HCT116 (cell line): ENCODE results near the gene ERBB4. TPM values are rescaled to one million over a fixed set of nuclear protein-coding genes. Genes with fewer than 3 reads are reported as not detected.
A peak's percentile ranks its signal among the peaks of the same experiment; 100 is the strongest.

Source experiments
- ATAC-seq: fragments of 200-7000 bp; cut with Tn5 transposase; 2 replicates; pipeline ENCODE4 v1.9.1; 2020; ENCODE audit warnings: mild to moderate bottlenecking, moderate library complexity
- BruUV-seq: library from RNA; stranded (reverse); fragments of 400-500 nt; replicated peaks from 2 replicates; lab custom pipeline; 2021; lab: Mats Ljungman, UMichigan
- CTCF ChIA-PET: fragments of 300-600 bp; sonication (Branson Sonifier 250); formaldehyde crosslinking; loops from one replicate; lab custom pipeline; 2021; ENCODE audit warnings: antibody characterized with exemption; lab: Charles Lee
- POLR2A ChIA-PET: fragments of 300-600, 350-600 bp; sonication (Branson Sonifier 250); formaldehyde crosslinking; loops from one replicate; lab custom pipeline; 2021; ENCODE audit warnings: antibody characterized with exemption; lab: Charles Lee
- RAD21 ChIA-PET, 2 experiments: fragments of 300-600 bp; sonication (Branson Sonifier 250); formaldehyde crosslinking; loops; one replicate each; lab custom pipeline; 2023; ENCODE audit warnings: low total read pairs in 2 of 2; ENCODE audit not compliant: uncharacterized antibody in 2 of 2, unreplicated experiment in 2 of 2, low non-redundant PET in 1 of 2; lab: Charles Lee
- DNase-seq: peaks from one replicate; pipeline ENCODE4 v3.0.0-alpha.2; 2010; ENCODE audit warnings: low read depth, low spot score
- H2AFZ ChIP-seq: fragments of 200-600 bp; shearing (Covaris generic), sonication (generic); 2 replicates; pipeline ENCODE4 v1.6.1; 2017; ENCODE audit warnings: low read depth, mixed run types, mixed read lengths, antibody characterized with exemption, low read length; ENCODE audit not compliant: poor library complexity, severe bottlenecking
- H3K27ac ChIP-seq: 2 replicates; pipeline ENCODE4 v1.5.1; 2012; ENCODE audit warnings: low read depth, low read length
- H3K27me3 ChIP-seq: fragments of 200-600 bp; sonication (generic); 2 replicates; pipeline ENCODE4 v1.6.1; 2016; ENCODE audit warnings: mixed run types, low read length, mixed read lengths; ENCODE audit not compliant: insufficient read depth
- H3K36me3 ChIP-seq, 2 experiments: fragments of 200-500 bp in 1 of 2; fragments of 200-600 bp in 1 of 2; sonication (Bioruptor generic) in 1 of 2; sonication (generic) in 1 of 2; 2 replicates each; pipeline versions ENCODE4 v1.5.1 to v1.6.1; 2014 to 2016; ENCODE audit warnings: low read length in 2 of 2, inconsistent platforms in 1 of 2, mixed read lengths in 1 of 2, mixed run types in 1 of 2; ENCODE audit not compliant: insufficient read depth in 2 of 2, control insufficient read depth in 1 of 2
- H3K4me1 ChIP-seq, 2 experiments: fragments of 200-600 bp in 1 of 2; sonication (generic) in 1 of 2; 2 replicates each; pipeline versions ENCODE4 v1.5.1 to v1.6.1; 2012 to 2017; ENCODE audit warnings: low read length in 2 of 2, inconsistent platforms in 1 of 2, mild to moderate bottlenecking in 1 of 2, mixed read lengths in 1 of 2, mixed run types in 1 of 2, moderate library complexity in 1 of 2; ENCODE audit not compliant: insufficient read depth in 2 of 2, control insufficient read depth in 1 of 2
- H3K4me2 ChIP-seq: fragments of 200-600 bp; sonication (generic); 2 replicates; pipeline ENCODE4 v1.6.1; 2017; ENCODE audit warnings: mixed run types, low read length, mixed read lengths
- H3K4me3 ChIP-seq, 2 experiments: fragments of 200-600 bp in 1 of 2; sonication (generic) in 1 of 2; replicated peaks in 1 of 2; 2 replicates each; pipeline ENCODE4 v1.5.1; 2011 to 2016; ENCODE audit warnings: low read length in 2 of 2, control low read depth in 1 of 2, low read depth in 1 of 2, mild to moderate bottlenecking in 1 of 2, mixed read lengths in 1 of 2, mixed run types in 1 of 2
- H3K79me2 ChIP-seq: fragments of 200-600 bp; sonication (generic); 2 replicates; pipeline ENCODE4 v1.6.1; 2017; ENCODE audit warnings: mild to moderate bottlenecking, mixed run types, low read length, moderate library complexity, mixed read lengths; ENCODE audit not compliant: insufficient read depth
- H3K9ac ChIP-seq: fragments of 200-600 bp; sonication (generic); 2 replicates; pipeline ENCODE4 v1.6.1; 2016; ENCODE audit warnings: low read length, mixed read lengths
- H3K9me2 ChIP-seq: fragments of 200-600 bp; sonication (generic), shearing (Covaris generic); 2 replicates; pipeline ENCODE4 v1.6.1; 2017; ENCODE audit warnings: mixed run types, mild to moderate bottlenecking, moderate library complexity; ENCODE audit not compliant: insufficient read depth
- H3K9me3 ChIP-seq, 2 experiments: fragments of 200-500 bp in 1 of 2; fragments of 200-600 bp in 1 of 2; sonication (Bioruptor generic) in 1 of 2; sonication (generic) in 1 of 2; 2 replicates each; pipeline ENCODE4 v1.6.1; 2014 to 2017; ENCODE audit warnings: low read length in 2 of 2, mixed read lengths in 2 of 2, inconsistent platforms in 1 of 2, low read depth in 1 of 2, mild to moderate bottlenecking in 1 of 2, mixed run types in 1 of 2, moderate library complexity in 1 of 2; ENCODE audit not compliant: control insufficient read depth in 1 of 2, insufficient read depth in 1 of 2
- H4K20me1 ChIP-seq: fragments of 200-600 bp; sonication (generic), shearing (Covaris generic); 2 replicates; pipeline ENCODE4 v1.6.1; 2017; ENCODE audit warnings: mixed run types, mild to moderate bottlenecking, moderate library complexity; ENCODE audit not compliant: insufficient read depth
- ATF3 ChIP-seq: IDR thresholded peaks from 2 replicates; pipeline ENCODE4 v1.6.1; 2012
- CBX3 ChIP-seq: IDR thresholded peaks from 2 replicates; pipeline ENCODE4 v1.6.1; 2012; ENCODE audit warnings: low read depth
- CEBPB ChIP-seq: IDR thresholded peaks from 2 replicates; pipeline ENCODE4 v1.6.1; 2012; ENCODE audit warnings: low read depth
- EGR1 ChIP-seq: IDR thresholded peaks from 2 replicates; pipeline ENCODE4 v1.6.1; 2012; ENCODE audit warnings: low read depth
- ELF1 ChIP-seq: IDR thresholded peaks from 2 replicates; pipeline ENCODE4 v1.6.1; 2012; ENCODE audit warnings: low read depth, borderline replicate concordance
- EZH2 ChIP-seq: fragments of 200-600 bp; sonication (generic); IDR thresholded peaks from 2 replicates; pipeline ENCODE4 v1.6.1; 2017; ENCODE audit warnings: antibody characterized with exemption, mixed run types
- EZH2phosphoT487 ChIP-seq: fragments of 200-600 bp; IDR thresholded peaks from 2 replicates; pipeline ENCODE4 v1.6.1; 2018; ENCODE audit warnings: antibody characterized with exemption, borderline replicate concordance
- POLR2A ChIP-seq: IDR thresholded peaks from 2 replicates; pipeline ENCODE4 v1.7.0; 2011; ENCODE audit warnings: borderline replicate concordance; ENCODE audit not compliant: insufficient read depth, insufficient read length; ENCODE audit errors: extremely low read depth
- POLR2AphosphoS5 ChIP-seq: IDR thresholded peaks from 2 replicates; pipeline ENCODE4 v1.6.1; 2011; ENCODE audit warnings: mild to moderate bottlenecking, low read depth, low read length, moderate library complexity
- RAD21 ChIP-seq: IDR thresholded peaks from 2 replicates; pipeline ENCODE4 v1.6.1; 2012; ENCODE audit warnings: low read depth, mild to moderate bottlenecking
- SP1 ChIP-seq: IDR thresholded peaks from 2 replicates; pipeline ENCODE4 v1.6.1; 2012; ENCODE audit warnings: low read depth
- SRF ChIP-seq: IDR thresholded peaks from 2 replicates; pipeline ENCODE4 v1.6.1; 2012; ENCODE audit warnings: low read depth
- YY1 ChIP-seq: IDR thresholded peaks from 2 replicates; pipeline ENCODE4 v1.6.1; 2011; ENCODE audit warnings: low read length, low read depth, moderate library complexity, mild to moderate bottlenecking; ENCODE audit not compliant: insufficient replicate concordance; ENCODE audit errors: extremely low read depth
- ZBTB33 ChIP-seq: IDR thresholded peaks from 2 replicates; pipeline ENCODE4 v1.6.1; 2011; ENCODE audit warnings: mild to moderate bottlenecking, low read length, moderate library complexity; ENCODE audit not compliant: insufficient replicate concordance; ENCODE audit errors: extremely low read depth
- ZFX ChIP-seq: fragments of 450-650 bp; IDR thresholded peaks from 2 replicates; pipeline ENCODE4 v1.6.1; 2017
- ZNF274 ChIP-seq: fragments of 200-500 bp; sonication (Bioruptor generic); IDR thresholded peaks from 2 replicates; pipeline ENCODE4 v1.6.1; 2014; ENCODE audit warnings: mild to moderate bottlenecking, low read depth, low read length, inconsistent platforms
- intact Hi-C: fragments of 100-400 bp; cut with micrococcal nuclease; formaldehyde crosslinking; loops from 2 replicates; pipeline ENCODE4 v1.10.0; 2022
- total RNA-seq: library from RNA; stranded (reverse); gene quantifications from one replicate; pipeline ENCODE4 v1.2.1, GENCODE V29; 2021; ENCODE audit not compliant: unreplicated experiment

Gene ERBB4
- total RNA-seq, 1 experiment from 2014 or later, result 0.10 TPM

- Histone ChIP-seq H3K27ac (no peak overlapping the region), H2AFZ (no peak overlapping the region), H3K9ac (no peak overlapping the region), H3K4me3 (no peak overlapping the region), H3K36me3 (no peaks in the 10 kb centered on the region)
- POLR2A ChIA-PET, result no interaction called here
- TF ChIP-seq CEBPB (no peak), EGR1 (no peak), EZH2 (no peak), POLR2AphosphoS5 (no peak), ELF1 (no peak), ZBTB33 (no peak), SP1 (no peak)
- TF ChIP-seq, all 23 proteins: peak for 0
- Histone ChIP-seq H4K20me1 (no peaks in the 10 kb centered on the region), H3K27me3 (no peaks in the 10 kb centered on the region), H3K9me3 (no peaks in the 10 kb centered on the region), H3K4me1 (no peaks in the 10 kb centered on the region), H3K9me2 (no peaks in the 10 kb centered on the region), H3K4me2 (no peak overlapping the region), H3K79me2 (no peaks in the 10 kb centered on the region)
- CTCF ChIA-PET, result no interaction called here
- BruUV-seq, result no TSS peak
- DNase-seq, result no peak
- intact Hi-C loops, result no loop called here
- ATAC-seq, result no peak
- RAD21 ChIA-PET, result no interaction called here
Observed at GRCh38 chr2:212033888-212034287, 504.7 kb downstream of the ERBB4 start.

GRCh38 chr2:212032536-212033219 is 505.9 kb downstream of the ERBB4 start:
- DNase-seq (no peak), ATAC-seq (no peak)
- CTCF ChIA-PET, result interaction anchor here (1.0 kb wide), 1 partner anchor 28 kb away, joined by 3 read pairs; no protein-coding TSS in a partner anchor
- H3K4me3 ChIP-seq, result no peak overlapping the region
- no peak overlapping the region for H3K4me2 ChIP-seq
- H3K9me3 ChIP-seq, result no peaks in the 10 kb centered on the region
- H2AFZ ChIP-seq, result peak overlapping the region; percentile 4
- no peaks in the 10 kb centered on the region for H3K9me2 ChIP-seq
- RAD21 ChIA-PET, result no interaction called here
- no peaks in the 10 kb centered on the region for H3K4me1 ChIP-seq
- intact Hi-C loops, result no loop called here
- no peak overlapping the region for H3K9ac ChIP-seq
- no peaks in the 10 kb centered on the region for H3K36me3 ChIP-seq
- H3K27me3 ChIP-seq, result no peaks in the 10 kb centered on the region
- no TSS peak for BruUV-seq
- H4K20me1 ChIP-seq, result no peaks in the 10 kb centered on the region
- POLR2A ChIA-PET, result no interaction called here
- no peak overlapping the region for H3K27ac ChIP-seq
- H3K79me2 ChIP-seq, result no peaks in the 10 kb centered on the region
- no peak for TF ChIP-seq SP1
- no peak for TF ChIP-seq POLR2A
- TF ChIP-seq ZNF274, result no peak
- TF ChIP-seq ZFX, result no peak
- TF ChIP-seq EZH2phosphoT487, result no peak
- TF ChIP-seq SRF, result no peak
- TF ChIP-seq ATF3, result no peak
- no peak for TF ChIP-seq YY1
- TF ChIP-seq RAD21, result no peak
- no peak for TF ChIP-seq CBX3
- no peak for TF ChIP-seq EGR1
